Tibial nerve (tissue), 4 donors: ENCODE results near the gene SCUBE2.

Experiments
- EP300 ChIP-seq, 2 donors: sonication (generic); formaldehyde crosslinking; IDR thresholded peaks; one replicate each; pipeline ENCODE4 v1.6.1; 2017; ENCODE audit warnings: antibody characterized with exemption in 2 of 2, mild to moderate bottlenecking in 1 of 2
- POLR2A ChIP-seq, 2 donors: fragments of 450-650 bp; IDR thresholded peaks; one replicate each; pipeline ENCODE4 v1.6.1; 2017; ENCODE audit warnings: antibody characterized with exemption in 2 of 2, mild to moderate bottlenecking in 2 of 2, moderate library complexity in 2 of 2
- TF ChIP-seq, protein P1 (sequence below), 5 experiments: fragments of 200-600 bp in 3 of 5; fragments of 450-650 bp in 2 of 5; sonication (generic) in 3 of 5; IDR thresholded peaks; one replicate each; pipeline ENCODE4 v1.5.1; 2016 to 2019; ENCODE audit warnings: antibody characterized with exemption in 5 of 5, mild to moderate bottlenecking in 3 of 5, moderate library complexity in 2 of 5

DNA sequence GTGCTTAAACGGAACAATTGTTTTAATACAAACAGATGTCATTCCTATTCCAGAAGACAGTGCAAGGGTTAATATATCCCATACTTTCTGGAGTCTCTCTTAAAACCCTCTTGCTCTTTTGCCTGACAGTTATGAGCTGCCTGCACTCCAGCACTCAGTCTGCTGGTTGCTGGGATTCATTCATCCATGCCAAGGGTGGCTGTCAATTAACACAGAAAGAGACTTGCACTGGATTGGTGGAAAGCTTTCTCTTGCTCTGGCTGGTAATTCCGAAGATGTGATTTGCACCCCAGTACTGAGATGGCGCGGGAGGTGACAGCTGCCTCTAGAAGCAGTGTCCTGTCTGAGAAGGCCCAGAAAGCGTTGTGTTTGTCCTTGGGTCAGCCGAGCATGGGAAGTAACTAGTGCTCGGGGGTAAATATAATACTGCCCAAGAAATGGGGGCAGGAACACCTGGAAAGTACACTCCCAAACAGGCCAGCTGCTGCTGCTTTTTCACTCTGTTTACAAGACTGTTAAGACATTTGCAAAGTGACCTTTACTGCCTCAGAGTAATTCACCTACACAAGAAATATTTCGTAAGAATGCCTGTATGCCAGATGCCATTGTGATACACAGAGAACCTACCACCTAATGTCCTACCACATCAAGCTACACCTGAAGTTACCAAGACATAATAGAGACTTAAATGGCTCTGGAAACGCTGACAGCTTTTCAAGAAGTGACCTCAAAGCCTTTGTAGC, 20.5 kb downstream of the SCUBE2 start:
- TF ChIP-seq, protein P1, sequence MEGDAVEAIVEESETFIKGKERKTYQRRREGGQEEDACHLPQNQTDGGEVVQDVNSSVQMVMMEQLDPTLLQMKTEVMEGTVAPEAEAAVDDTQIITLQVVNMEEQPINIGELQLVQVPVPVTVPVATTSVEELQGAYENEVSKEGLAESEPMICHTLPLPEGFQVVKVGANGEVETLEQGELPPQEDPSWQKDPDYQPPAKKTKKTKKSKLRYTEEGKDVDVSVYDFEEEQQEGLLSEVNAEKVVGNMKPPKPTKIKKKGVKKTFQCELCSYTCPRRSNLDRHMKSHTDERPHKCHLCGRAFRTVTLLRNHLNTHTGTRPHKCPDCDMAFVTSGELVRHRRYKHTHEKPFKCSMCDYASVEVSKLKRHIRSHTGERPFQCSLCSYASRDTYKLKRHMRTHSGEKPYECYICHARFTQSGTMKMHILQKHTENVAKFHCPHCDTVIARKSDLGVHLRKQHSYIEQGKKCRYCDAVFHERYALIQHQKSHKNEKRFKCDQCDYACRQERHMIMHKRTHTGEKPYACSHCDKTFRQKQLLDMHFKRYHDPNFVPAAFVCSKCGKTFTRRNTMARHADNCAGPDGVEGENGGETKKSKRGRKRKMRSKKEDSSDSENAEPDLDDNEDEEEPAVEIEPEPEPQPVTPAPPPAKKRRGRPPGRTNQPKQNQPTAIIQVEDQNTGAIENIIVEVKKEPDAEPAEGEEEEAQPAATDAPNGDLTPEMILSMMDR (IDR thresholded peaks at IDR 0.05), result no peak
- TF ChIP-seq POLR2A (IDR thresholded peaks at IDR 0.05) (no peak), EP300 (IDR thresholded peaks at IDR 0.05) (no peak)
